Measurements from ENCODE around the gene SCYGR8.
"Not testable (repeated sequence)": the region's sequence is repeated elsewhere in the genome, so short reads cannot be mapped to it uniquely, and the experiment has no call there.

Gene SCYGR8

DNA sequence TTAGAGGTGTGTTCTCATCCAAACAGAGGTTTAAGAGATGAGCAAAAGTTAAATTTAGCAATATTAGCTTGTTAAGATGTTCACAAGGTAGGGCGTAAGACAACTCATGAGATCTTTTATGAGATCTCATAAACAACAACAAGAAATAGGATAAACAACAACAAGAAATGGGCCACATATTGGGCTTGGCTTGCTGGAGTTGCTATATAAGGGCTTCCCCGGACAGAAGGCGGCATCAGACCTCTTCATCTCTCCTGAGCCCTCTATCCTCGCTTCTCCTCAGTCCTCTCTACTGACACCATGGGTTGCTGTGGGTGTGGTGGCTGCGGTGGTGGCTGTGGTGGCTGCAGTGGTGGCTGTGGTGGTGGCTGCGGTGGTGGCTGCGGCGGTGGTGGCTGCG, at the start of gene SCYGR8:
Gene SCYGR8 (plus strand): TSS at position 301 of the 400 bp plus-strand sequence. CDS start 0 bp downstream, at position 301.
- no peak for DNase-seq (ENCODE audit: low read depth)

GRCh38 chr2:227696990-227697679, 48.6 kb upstream of the SCYGR8 start:
- DNase-seq (ENCODE audit: low read depth), result no peak

GRCh38 chr2:227701556-227701955, 44.1 kb upstream of the SCYGR8 start:
- DNase-seq (ENCODE audit: low read depth), result no peak

- no peak for DNase-seq (ENCODE audit: low read depth)
Observed at GRCh38 chr2:227703280-227703732, 42.4 kb upstream of the SCYGR8 start.

- no peak for DNase-seq (ENCODE audit: low read depth)
Observed at GRCh38 chr2:227703961-227704360, 41.7 kb upstream of the SCYGR8 start.

GRCh38 chr2:227706859-227707258, 38.8 kb upstream of the SCYGR8 start:
- DNase-seq (ENCODE audit: low read depth), result no peak

- DNase-seq (ENCODE audit: low read depth), result no peak
Observed at GRCh38 chr2:227707390-227707789, 38.3 kb upstream of the SCYGR8 start.

GRCh38 chr2:227710986-227711385, 34.7 kb upstream of the SCYGR8 start:
- no peak for DNase-seq (ENCODE audit: low read depth)

- no peak for DNase-seq (ENCODE audit: low read depth)
Observed at GRCh38 chr2:227713291-227713690, 32.4 kb upstream of the SCYGR8 start.

GRCh38 chr2:227716501-227716900, 29.2 kb upstream of the SCYGR8 start:
- DNase-seq (ENCODE audit: low read depth), result no peak

DNA sequence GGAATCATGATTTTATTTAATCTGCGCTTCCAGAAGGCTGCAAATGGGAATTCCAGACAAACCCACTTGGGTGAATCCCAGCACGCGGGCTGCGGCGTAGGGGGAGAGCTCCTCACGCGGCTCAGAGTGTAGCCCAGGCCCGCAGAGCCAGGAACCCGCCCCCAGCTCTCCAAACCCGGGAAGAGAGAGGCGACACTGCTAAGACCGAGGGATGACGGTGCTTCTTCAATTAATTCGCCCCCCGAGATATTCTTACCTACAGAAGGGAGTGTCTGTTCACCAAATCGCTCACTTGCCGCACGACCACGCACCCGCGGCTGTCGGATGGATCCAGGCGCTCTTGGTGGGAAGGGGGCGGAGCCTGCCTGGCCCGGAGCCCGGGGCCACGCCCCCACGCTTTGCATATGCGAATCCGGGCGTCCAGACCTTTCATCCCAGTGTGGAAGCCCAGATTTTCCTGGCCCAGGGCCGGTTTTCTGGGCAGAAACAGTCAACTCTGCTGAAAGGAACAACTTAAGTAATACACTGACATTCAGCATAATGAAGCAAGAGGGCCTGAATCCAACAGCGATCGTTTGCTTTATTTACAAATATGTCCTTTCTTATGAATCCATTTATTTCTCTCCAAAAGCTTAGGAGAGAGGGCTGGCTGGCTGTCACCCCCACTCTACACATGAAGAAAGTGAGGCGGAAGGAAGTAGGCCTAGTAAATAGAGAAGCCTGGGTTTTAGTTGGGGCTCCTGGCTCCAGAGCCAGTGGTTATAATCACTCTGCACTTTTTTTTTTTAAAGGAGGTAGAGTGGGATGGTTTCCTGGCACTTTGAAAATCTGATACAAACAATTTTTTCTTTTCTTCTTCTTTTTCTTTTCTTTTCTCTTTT, 27.8 kb upstream of the SCYGR8 start, which contains the start of gene SLC19A3:
Gene SLC19A3 (minus strand): TSS at position 342 of the 881 bp plus-strand sequence. CDS start 15,710 bp downstream, outside the sequence.
- DNase-seq (ENCODE audit: low read depth), result no peak

DNA sequence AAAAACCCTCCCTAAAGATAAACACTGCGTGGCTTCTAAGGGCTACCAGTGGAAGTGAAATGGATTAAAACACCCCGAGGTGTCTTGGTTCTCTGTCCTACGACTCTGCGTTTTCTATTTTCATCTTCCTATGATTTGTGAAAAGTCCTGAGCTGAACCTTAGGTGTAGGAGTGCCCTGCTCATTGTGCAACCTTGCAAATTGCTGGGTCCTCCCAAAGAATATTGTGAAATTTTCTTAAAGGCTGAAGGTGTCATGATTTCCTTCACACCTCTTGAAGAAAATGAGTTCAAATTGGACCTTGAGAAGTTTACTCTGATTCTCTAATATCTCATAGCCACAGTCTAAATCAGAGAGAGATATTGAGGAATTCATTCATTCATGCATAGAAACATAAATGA, 26.1 kb upstream of the SCYGR8 start:
- no peak for DNase-seq (ENCODE audit: low read depth)

DNA sequence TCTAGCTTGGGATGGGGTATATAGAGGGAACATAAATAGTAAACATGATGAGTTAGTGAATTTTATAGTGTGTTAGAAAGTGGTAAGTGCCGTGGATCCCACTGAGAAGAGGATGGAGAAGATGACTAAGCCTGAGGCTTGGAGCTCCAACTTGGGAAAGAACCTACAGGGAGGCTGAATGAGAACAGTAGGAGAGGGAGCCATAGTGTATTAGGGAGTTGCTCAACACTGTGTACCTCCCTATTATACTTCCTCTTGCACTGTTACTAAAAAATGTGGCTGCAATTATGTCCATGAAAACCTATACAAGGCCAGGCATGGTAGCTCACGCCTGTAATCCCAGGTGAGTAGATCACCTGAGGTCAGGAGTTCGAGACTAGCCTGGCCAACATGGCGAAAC, 25.0 kb upstream of the SCYGR8 start:
- DNase-seq (ENCODE audit: low read depth), result no peak

- not testable (repeated sequence) for DNase-seq (ENCODE audit: low read depth)
Observed at GRCh38 chr2:227722821-227723220, 22.9 kb upstream of the SCYGR8 start.

GRCh38 chr2:227724394-227725039, 21.2 kb upstream of the SCYGR8 start, which contains the start of gene SCYGR6:
TSS of gene SCYGR6 (minus strand) at chr2:227724757. CDS start at chr2:227724757, 0 bp downstream.
- DNase-seq (ENCODE audit: low read depth), result no peak

GRCh38 chr2:227728035-227728434, 17.7 kb upstream of the SCYGR8 start, which contains the start of gene SCYGR7:
TSS of gene SCYGR7 (plus strand) at chr2:227728335. CDS start at chr2:227728335, 0 bp downstream.
- DNase-seq (ENCODE audit: low read depth), result no peak

DNA sequence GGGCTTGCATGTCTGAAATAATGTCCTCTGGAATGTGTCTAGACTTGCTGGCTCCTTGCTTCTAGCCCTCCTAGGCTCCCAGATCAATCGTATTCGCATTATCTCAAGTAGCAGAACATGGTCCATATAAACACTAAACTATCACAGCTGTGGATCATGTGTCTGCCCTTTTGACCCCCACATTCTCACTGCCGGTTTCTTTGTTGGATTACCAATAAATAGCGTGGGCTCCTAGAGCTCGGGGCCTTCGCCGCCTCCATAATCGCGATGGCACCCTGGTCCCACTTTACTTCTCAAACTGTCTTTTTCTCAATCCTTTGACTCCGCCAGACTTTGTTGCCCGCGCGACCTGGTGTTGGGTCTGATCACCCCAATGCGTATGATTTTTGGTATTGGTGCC, 6.3 kb upstream of the SCYGR8 start:
- no peak for DNase-seq (ENCODE audit: low read depth)

GRCh38 chr2:227740705-227741104, 5.0 kb upstream of the SCYGR8 start:
- not testable (repeated sequence) for DNase-seq (ENCODE audit: low read depth)

DNA sequence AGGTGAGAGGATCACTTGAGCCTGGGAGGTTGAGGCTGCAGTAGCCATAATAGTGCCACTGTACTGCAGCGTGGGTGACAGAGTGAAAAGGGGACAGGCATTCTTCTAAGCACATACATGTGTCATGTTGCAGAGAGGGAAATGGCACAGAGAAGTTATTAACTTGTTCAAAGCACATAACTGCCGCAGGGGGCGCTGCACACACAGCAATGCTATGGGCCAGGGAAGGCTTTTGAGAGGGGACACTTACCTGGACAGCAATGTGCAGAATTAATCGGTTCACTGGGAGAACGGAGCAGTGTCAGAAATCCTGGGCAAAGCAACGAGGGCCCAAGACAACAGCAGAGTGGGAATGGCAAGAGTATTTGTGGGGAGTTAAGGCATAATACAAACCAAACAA, 2.4 kb downstream of the SCYGR8 start:
- DNase-seq (ENCODE audit: low read depth), result no peak

DNA sequence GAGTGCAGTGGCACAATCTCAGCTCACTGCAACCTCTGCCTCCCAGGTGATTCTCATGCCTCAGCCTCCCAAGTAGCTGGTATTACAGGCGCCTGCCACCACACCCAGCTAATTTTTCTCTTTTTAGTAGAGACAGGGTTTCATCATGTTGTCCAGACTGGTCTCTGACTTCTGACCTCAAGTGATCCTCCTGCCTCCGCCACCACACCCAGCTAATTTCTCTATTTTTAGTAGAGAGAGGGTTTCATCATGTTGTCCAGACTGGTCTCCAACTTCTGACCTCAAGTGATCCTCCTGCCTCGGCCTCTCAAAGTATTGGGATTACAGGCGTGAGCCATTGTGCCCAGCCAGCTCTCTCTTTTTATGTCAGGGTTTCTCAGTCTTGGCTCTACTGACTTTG, 10.6 kb downstream of the SCYGR8 start:
- not testable (repeated sequence) for DNase-seq (ENCODE audit: low read depth)

DNA sequence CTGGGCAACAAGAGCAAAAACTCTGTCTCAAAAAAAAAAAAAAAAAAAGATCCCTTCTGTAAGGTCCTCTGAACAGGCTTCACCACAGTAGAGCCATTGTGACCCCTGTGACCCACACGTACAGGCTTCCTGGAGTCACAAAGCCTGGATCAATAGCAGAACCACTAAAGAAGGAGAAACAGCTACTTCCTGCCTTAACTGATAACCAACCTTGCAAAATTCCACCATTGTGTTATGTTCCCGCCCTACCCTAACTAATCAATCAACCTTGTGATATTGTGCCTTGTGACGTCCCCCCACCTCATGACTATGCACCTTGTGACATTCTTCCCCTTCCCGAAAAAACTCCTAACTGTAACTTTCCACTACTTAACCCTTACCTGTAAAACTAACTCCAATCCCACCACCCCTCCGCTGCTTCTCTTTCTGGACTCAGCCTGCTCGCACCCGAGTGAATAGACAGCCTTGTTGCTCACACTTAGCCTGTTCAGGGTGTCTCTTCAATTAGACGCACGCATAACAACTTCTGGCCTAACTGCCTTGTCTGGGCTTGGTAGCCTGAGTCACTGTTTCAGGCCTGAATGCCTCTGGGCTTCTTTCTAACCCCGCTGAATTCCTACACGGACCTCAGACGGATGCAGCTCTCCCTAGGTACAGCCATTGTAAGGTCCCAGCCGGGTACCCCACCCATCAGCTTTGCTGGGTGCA, 13.9 kb downstream of the SCYGR8 start:
- no peak for DNase-seq (ENCODE audit: low read depth)

Measured in CMK (cell line).